WTC11 (cell line): ENCODE data around the gene LHFPL4. TPM values are rescaled to one million over a fixed set of nuclear protein-coding genes. Genes with fewer than 3 reads are reported as not detected.

Experiments used
- ATAC-seq: fragments of 200-7000 bp; cut with Tn5 transposase; 2 replicates; pipeline ENCODE4 v1.10.0; 2021; ENCODE audit warnings: mild to moderate bottlenecking, moderate library complexity
- CTCF ChIA-PET: fragments of 300-600 bp; sonication (Branson Sonifier 250); formaldehyde crosslinking; loops from one replicate; lab custom pipeline; 2021; ENCODE audit warnings: antibody characterized with exemption; lab: Charles Lee
- POLR2A ChIA-PET: fragments of 350-600 bp; sonication (Branson Sonifier 250); formaldehyde crosslinking; loops from one replicate; lab custom pipeline; 2021; ENCODE audit warnings: antibody characterized with exemption; lab: Charles Lee
- DNase-seq: peaks from one replicate; pipeline ENCODE4 v3.0.0; 2021; ENCODE audit warnings: low spot score
- H3K27ac Mint-ChIP-seq: 2 replicates; pipeline ENCODE4 v1.8.0; 2021; ENCODE audit warnings: mixed read lengths
- H3K27me3 Mint-ChIP-seq: 2 replicates; pipeline ENCODE4 v1.8.0; 2021; ENCODE audit warnings: low read depth, mild to moderate bottlenecking, moderate library complexity, mixed read lengths
- H3K36me3 Mint-ChIP-seq: 2 replicates; pipeline ENCODE4 v1.8.0; 2021; ENCODE audit warnings: mixed read lengths
- H3K4me1 Mint-ChIP-seq: 2 replicates; pipeline ENCODE4 v1.8.0; 2022; ENCODE audit warnings: mixed read lengths
- H3K4me3 Mint-ChIP-seq: 2 replicates; pipeline ENCODE4 v1.8.0; 2021; ENCODE audit warnings: mild to moderate bottlenecking, moderate library complexity, mixed read lengths
- H3K9me3 Mint-ChIP-seq: 2 replicates; pipeline ENCODE4 v1.8.0; 2021; ENCODE audit warnings: mixed read lengths
- ESRRA ChIP-seq: sonication (generic); formaldehyde crosslinking; IDR thresholded peaks from 2 replicates; pipeline ENCODE4 v1.8.1; 2022; ENCODE audit warnings: mild to moderate bottlenecking, missing genetic modification reagents, borderline replicate concordance
- IRF2 ChIP-seq: sonication (generic); formaldehyde crosslinking; IDR thresholded peaks from 2 replicates; pipeline ENCODE4 v1.8.0; 2022; ENCODE audit warnings: low read depth, missing genetic modification reagents, borderline replicate concordance
- JUN ChIP-seq: sonication (generic); formaldehyde crosslinking; IDR thresholded peaks from 2 replicates; pipeline ENCODE4 v1.8.0; 2023; ENCODE audit warnings: mild to moderate bottlenecking, missing genetic modification reagents
- NFATC4 ChIP-seq: fragments of 250-450 bp; sonication (Bioruptor Pico); IDR thresholded peaks from 2 replicates; pipeline ENCODE4 v1.9.0; 2021; ENCODE audit warnings: mild to moderate bottlenecking
- NFYB ChIP-seq: sonication (generic); formaldehyde crosslinking; conservative IDR thresholded peaks from 2 replicates; pipeline ENCODE4 v1.8.0; 2022; ENCODE audit warnings: low read depth, missing genetic modification reagents
- NR3C1 ChIP-seq: sonication (generic); formaldehyde crosslinking; conservative IDR thresholded peaks from 2 replicates; pipeline ENCODE4 v1.8.1; 2023; ENCODE audit warnings: low read depth, mild to moderate bottlenecking, missing genetic modification reagents
- OVOL2 ChIP-seq: fragments of 250-450 bp; sonication (Bioruptor Pico); IDR thresholded peaks from 2 replicates; pipeline ENCODE4 v1.9.0; 2021; ENCODE audit warnings: mild to moderate bottlenecking, borderline replicate concordance
- PREB ChIP-seq: sonication (generic); formaldehyde crosslinking; IDR thresholded peaks from 2 replicates; pipeline ENCODE4 v1.8.1; 2022; ENCODE audit warnings: mild to moderate bottlenecking, missing genetic modification reagents, moderate library complexity, borderline replicate concordance
- SMAD3 ChIP-seq: sonication (generic); formaldehyde crosslinking; IDR thresholded peaks from 2 replicates; pipeline ENCODE4 v1.8.0; 2022; ENCODE audit warnings: missing genetic modification reagents, mild to moderate bottlenecking, borderline replicate concordance
- SOX15 ChIP-seq: fragments of 250-450 bp; sonication (Bioruptor Pico); IDR thresholded peaks from 2 replicates; pipeline ENCODE4 v1.9.0; 2021; ENCODE audit warnings: mild to moderate bottlenecking
- STAT6 ChIP-seq: sonication (generic); formaldehyde crosslinking; conservative IDR thresholded peaks from 2 replicates; pipeline ENCODE4 v1.8.1; 2023; ENCODE audit warnings: mild to moderate bottlenecking, low read depth, missing genetic modification reagents, moderate library complexity
- TEAD1 ChIP-seq: sonication (generic); formaldehyde crosslinking; IDR thresholded peaks from 2 replicates; pipeline ENCODE4 v1.8.0; 2022; ENCODE audit warnings: mild to moderate bottlenecking, missing genetic modification reagents
- TEAD4 ChIP-seq: sonication (generic); formaldehyde crosslinking; IDR thresholded peaks from 2 replicates; pipeline ENCODE4 v1.8.0; 2022; ENCODE audit warnings: mild to moderate bottlenecking, missing genetic modification reagents
- TP53 ChIP-seq: sonication (generic); formaldehyde crosslinking; IDR thresholded peaks from 2 replicates; pipeline ENCODE4 v1.8.1; 2023; ENCODE audit warnings: mild to moderate bottlenecking, missing genetic modification reagents
- ZNF121 ChIP-seq: sonication (generic); formaldehyde crosslinking; IDR thresholded peaks from 2 replicates; pipeline ENCODE4 v1.8.0; 2023; ENCODE audit warnings: missing genetic modification reagents
- ZNF423 ChIP-seq: fragments of 250-450 bp; sonication (Bioruptor Pico); IDR thresholded peaks from 2 replicates; pipeline ENCODE4 v2.1.2; 2022; ENCODE audit warnings: mild to moderate bottlenecking, moderate library complexity
- ZNF425 ChIP-seq: fragments of 250-450 bp; sonication (Bioruptor Pico); conservative IDR thresholded peaks from 2 replicates; pipeline ENCODE4 v1.9.0; 2021; ENCODE audit warnings: mild to moderate bottlenecking
- ZNF532 ChIP-seq: fragments of 250-450 bp; sonication (Bioruptor Pico); IDR thresholded peaks from 2 replicates; pipeline ENCODE4 v1.9.0; 2021; ENCODE audit warnings: mild to moderate bottlenecking, borderline replicate concordance
- ZNF671 ChIP-seq: fragments of 250-450 bp; sonication (Bioruptor Pico); IDR thresholded peaks from 2 replicates; pipeline ENCODE4 v1.8.0; 2021; ENCODE audit warnings: mild to moderate bottlenecking
- ZSCAN18 ChIP-seq: fragments of 250-450 bp; sonication (Bioruptor Pico); IDR thresholded peaks from 2 replicates; pipeline ENCODE4 v2.1.2; 2022; ENCODE audit warnings: mild to moderate bottlenecking, moderate library complexity
- total RNA-seq: library from RNA; stranded (reverse); gene quantifications from 3 replicates; pipeline ENCODE4 v1.2.3, GENCODE V29; 2021

LHFPL4 gene
- total RNA-seq, 1 experiment from 2014 or later = 24.4 TPM

GRCh38 chr3:9491506-9491905 is 62.1 kb downstream of the LHFPL4 start:
- H3K36me3 Mint-ChIP-seq = peaks cover 7% of the 10 kb centered on the region
- no peak overlapping the region for H3K27ac Mint-ChIP-seq
- CTCF ChIA-PET = interaction anchor here (0.6 to 1.3 kb wide), 5 partner anchors 9 to 622 kb away, joined by 3 to 12 read pairs (median 4); no protein-coding TSS in a partner anchor
- DNase-seq = no peak
- TF ChIP-seq IRF2 (CRISPR knock-in tag) (no peak), SOX15 (CRISPR knock-in tag) (no peak), ZNF423 (CRISPR knock-in tag) (no peak), OVOL2 (CRISPR knock-in tag) (no peak), SMAD3 (CRISPR knock-in tag) (no peak), NFYB (CRISPR knock-in tag) (no peak), NFATC4 (CRISPR knock-in tag) (no peak), STAT6 (no peak), ZNF121 (no peak), ZNF532 (CRISPR knock-in tag) (no peak), TEAD1 (CRISPR knock-in tag) (no peak), PREB (no peak), TP53 (no peak), ZSCAN18 (CRISPR knock-in tag) (no peak), JUN (no peak), TEAD4 (CRISPR knock-in tag) (no peak), ESRRA (CRISPR knock-in tag) (no peak), NR3C1 (CRISPR knock-in tag) (no peak), ZNF671 (CRISPR knock-in tag) (no peak), ZNF425 (no peak)
- TF ChIP-seq, all 79 proteins: peak for 0
- Mint-ChIP-seq H3K27me3 (peaks cover 71% of the 10 kb centered on the region), H3K4me1 (no peaks in the 10 kb centered on the region), H3K9me3 (peaks cover 10% of the 10 kb centered on the region), H3K4me3 (no peak overlapping the region)
- POLR2A ChIA-PET = no interaction called here
- no peak for ATAC-seq
